Kidney capillary endothelial cell (primary cell): ENCODE results near the gene ALKBH4.
"Not testable (repeated sequence)": the region's sequence is repeated elsewhere in the genome, so short reads cannot be mapped to it uniquely, and the experiment has no call there.

Experiments
- DNase-seq: peaks from one replicate; pipeline ENCODE4 v3.0.0-alpha.2; 2018; ENCODE audit warnings: low spot score

The ALKBH4 gene

DNA sequence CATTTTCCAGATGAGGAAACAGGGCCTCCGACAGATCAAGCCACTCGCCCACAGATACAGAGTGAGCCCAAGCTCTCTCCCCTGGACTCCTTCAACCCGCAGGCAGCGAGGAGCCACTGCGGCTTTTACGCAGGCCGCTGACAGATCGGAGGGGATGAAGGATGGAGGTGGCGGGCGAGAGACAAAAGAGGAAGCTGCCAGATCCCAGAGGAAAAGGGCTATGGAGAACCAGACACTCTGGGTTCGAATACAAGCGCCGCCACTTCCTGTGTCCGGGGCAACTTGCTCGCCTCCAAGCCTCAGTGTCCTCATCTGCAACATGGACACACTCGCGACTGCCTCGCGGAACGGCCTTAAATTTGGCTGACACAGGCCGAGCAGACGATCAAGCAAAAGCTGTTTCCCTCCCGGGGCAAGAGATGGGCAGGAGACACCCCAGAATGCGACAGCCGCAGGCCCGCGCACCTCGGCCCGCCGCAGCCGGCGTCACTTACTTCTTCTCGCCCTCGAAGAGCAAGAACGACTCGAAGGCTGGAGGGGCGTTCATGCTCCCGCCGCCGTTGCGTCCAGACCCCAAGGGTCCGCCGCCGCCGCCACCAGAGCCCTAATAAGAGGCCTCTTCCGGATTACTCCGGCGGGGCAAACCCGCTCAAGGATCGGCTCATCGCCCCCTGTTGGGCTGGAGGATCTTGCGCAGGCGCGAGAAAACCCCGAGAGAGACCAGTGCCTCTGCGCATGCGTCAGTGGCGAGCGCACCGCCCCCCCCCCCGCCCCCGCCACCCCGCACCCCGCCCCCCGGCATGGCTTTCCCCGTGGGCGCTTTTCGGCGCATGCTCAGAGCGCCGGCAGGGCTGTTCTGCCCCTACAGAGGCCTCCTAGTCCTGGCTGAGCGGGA lies 13.9 kb upstream of the ALKBH4 start, which contains the start of gene POLR2J:
Gene POLR2J (minus strand): TSS at position 609 of the 895 bp plus-strand sequence. CDS start 62 bp downstream, at position 547.
- peak; percentile 10 for DNase-seq

DNA sequence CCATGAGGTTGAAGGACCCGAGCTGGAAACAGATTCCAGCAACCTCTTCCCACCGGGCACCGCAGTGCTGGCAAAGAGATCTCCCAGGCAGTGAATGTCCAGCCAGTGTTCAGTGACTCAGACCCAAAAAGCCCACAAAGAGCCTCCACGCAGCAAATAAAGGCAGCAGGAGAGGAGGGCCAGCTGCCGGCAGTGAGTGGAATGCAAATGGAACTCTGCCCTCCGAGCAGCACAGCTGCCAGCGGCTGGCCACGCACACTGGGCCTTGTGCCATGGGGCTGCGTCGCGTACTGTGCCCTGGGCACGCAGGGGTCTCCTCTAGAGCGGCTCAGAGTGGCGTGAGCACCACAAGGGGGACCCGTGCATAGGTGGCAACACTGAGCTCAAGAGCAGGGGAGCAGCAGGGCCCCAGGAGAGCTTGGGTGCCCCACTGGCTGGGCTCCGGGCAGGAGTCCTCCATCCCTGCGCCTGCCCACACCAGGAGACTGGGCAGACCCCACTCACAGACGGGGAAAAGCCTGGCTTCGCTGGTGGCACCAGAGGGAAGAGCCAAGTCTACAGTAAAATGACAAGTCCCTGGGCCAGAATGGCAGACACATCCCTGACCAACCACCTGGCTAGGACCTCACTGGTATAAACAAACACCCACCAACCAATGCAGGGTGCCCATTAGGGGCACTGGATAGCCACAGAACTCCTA lies 10.2 kb upstream of the ALKBH4 start:
- not testable (repeated sequence) for DNase-seq

GRCh38 chr7:102474116-102474515 lies 9.5 kb upstream of the ALKBH4 start:
- DNase-seq: not testable (repeated sequence)

DNA sequence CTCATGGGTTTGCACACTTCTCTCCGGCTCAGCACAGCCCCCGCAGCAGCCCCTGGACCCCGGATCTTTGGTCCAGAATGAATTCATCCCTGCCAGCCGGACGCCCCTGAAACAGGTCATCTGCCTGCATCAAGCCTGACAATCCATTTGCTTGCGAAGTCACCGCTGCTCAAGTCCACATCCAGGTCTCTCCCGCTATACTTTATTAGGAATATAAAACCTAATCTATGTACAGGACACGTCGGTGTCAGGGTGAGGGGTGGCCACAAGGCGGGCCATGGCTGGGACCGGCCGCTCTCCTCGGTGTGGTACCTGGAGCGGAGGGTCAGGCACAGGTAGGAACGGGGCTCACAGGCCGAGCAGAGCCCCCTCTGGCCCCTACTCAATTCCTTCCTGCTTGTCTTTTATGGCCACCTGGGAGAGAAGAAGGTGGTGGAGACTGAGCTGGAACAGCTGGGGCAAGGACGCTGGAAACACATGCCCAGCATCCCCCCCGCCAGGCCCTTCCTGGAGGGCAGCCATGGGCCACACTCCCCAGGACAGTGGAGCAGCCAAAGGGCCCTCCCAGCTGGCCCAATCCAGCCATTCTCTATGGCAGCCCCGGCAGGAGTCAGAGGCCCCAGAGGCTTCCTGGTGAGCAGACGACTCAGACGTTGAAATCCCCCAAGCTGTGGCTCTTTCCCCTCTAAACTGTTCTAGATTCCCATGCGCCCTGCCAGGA lies 8.8 kb upstream of the ALKBH4 start:
- DNase-seq: no peak

GRCh38 chr7:102472126-102473041 lies 7.7 kb upstream of the ALKBH4 start:
- DNase-seq: no peak

GRCh38 chr7:102471791-102472125 lies 7.1 kb upstream of the ALKBH4 start:
- DNase-seq: no peak

GRCh38 chr7:102469972-102470825 lies 5.5 kb upstream of the ALKBH4 start:
- DNase-seq: no peak

DNA sequence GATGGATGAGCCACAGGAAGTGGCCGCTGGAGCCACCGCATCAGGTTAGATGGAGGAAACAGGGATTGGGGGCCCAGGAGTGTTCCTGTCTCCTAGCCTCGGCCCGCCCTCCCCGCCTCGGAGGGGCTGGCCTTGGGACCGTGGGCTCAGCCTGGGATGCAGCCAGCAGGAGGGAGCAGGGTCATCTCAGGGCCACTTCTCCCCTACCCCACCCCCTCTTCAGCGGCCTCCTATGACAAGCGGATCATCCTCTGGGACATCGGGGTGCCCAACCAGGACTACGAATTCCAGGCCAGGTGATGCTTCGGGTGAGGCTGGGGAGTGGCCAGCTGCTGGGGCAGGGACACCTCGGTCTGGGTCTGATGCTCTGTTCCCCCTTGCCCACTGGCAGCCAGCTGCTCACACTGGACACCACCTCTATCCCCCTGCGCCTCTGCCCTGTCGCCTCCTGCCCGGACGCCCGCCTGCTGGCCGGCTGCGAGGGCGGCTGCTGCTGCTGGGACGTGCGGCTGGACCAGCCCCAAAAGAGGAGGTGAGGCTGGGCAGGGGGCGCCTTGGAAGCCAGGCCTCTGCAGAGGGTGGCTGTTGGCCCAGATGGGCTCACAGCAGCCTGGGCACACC lies 4.8 kb upstream of the ALKBH4 start:
- no peak for DNase-seq

DNA sequence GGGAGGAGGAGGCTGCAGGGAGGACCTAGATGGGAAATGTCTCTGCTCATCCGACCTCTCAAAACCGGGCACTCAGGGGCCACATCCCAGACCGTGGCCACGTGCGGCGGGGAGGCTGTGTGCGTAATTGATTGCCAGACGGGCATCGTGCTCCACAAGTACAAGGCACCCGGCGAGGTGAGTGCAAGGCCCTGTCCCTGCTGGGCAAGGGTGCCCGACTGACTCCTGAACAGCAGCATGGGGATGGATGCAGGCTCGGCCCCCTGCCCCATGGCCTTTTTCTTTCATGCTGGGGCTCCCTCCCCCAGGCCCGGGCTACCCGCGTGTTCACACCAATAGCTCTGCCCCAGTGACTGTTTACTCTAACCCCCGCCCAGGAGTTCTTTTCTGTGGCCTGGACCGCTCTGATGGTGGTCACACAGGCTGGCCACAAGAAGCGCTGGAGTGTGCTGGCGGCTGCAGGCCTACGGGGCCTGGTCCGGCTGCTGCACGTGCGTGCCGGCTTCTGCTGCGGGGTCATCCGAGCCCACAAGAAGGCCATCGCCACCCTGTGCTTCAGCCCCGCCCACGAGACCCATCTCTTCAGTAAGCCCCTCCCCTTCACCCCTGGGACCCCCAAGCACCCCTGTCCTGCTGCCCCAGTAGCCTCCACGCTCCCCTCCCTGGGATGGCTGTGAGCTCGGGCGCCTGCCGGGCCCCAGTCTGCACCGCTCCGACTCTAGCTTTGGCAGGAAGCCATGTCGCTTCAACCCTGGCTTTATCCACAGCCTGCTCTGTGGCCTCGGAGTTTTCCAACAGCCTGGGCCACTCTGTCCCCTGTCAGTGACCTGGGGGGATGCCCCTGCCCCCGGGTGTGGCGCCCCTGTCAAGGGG lies 4.1 kb upstream of the ALKBH4 start:
- DNase-seq: no peak

- DNase-seq: no peak
Measured at GRCh38 chr7:102467581-102468477, 3.2 kb upstream of the ALKBH4 start.

- no peak for DNase-seq
Measured at GRCh38 chr7:102466097-102466496, 1.4 kb upstream of the ALKBH4 start.

- DNase-seq: no peak
Measured at GRCh38 chr7:102463841-102464576, 654 bp downstream of the ALKBH4 start.

DNA sequence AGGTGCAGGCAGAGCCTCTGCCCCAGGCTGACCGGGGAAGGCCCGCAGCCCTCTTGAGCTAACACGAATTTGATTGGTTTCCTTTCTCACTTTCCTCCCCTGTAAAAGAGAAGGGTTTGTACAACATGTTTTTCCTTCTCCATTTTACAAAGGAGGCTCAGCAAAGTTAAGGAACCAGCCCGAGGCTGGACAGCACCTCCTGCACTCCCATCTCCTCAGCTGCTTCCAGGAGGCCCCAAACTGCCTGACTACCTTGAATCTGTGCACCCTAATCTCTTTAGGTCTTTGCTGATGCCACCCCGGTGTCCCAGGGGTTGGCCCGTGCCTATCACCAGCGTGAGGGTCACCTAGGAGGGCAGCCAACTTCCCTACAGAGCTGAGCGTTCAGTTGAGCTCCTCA lies 4.2 kb downstream of the ALKBH4 start:
- no peak for DNase-seq

- DNase-seq: no peak
Measured at GRCh38 chr7:102459221-102459844, 5.3 kb downstream of the ALKBH4 start.

DNA sequence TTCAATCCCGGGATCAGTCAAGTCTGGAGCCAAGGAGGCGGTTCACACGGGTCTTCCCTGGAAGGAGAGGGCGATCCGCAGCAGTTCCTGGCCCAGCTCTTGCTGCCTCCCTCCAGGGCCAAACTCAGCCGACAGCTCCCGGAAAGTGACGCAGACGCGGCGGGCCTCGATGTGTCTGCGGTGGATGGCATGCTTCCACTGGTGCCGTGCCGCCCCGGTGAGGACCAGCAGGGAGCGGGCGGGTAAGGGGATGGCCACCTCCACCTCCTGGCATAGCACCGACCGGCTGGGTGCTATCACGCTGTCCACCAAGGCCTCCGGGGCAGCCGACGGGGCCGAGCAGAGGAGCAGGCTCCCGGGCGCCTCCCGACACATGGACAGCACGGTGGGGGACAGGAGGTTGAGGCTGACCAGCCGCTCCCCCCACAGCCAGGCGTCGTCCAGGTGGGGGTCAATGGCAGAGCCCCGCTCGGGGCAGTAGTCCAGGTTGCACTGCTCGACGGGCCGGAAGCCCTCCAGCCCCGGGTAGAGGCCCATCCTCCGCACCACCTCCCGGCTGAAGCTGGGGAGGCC lies 7.2 kb downstream of the ALKBH4 start:
- no peak for DNase-seq

- DNase-seq: no peak
Measured at GRCh38 chr7:102456327-102456726, 8.3 kb downstream of the ALKBH4 start.

GRCh38 chr7:102455596-102455995 lies 9.1 kb downstream of the ALKBH4 start:
- DNase-seq: no peak
